K562 (cell line): Measurements from ENCODE around the gene CAPN2. TPM values are rescaled to one million over a fixed set of nuclear protein-coding genes. Genes with fewer than 3 reads are reported as not detected.
A peak's percentile ranks its signal among the peaks of the same experiment; 100 is the strongest.

Experiments
- ADNP ChIP-seq: fragments of 200-800 bp; sonication (Bioruptor generic); IDR thresholded peaks from 2 replicates; pipeline ENCODE4 v1.6.1; 2016; ENCODE audit warnings: missing genetic modification characterization, missing compliant biosample characterization
- COPS2 ChIP-seq: fragments of 450-650 bp; conservative IDR thresholded peaks from 2 replicates; pipeline ENCODE4 v1.6.1; 2016; ENCODE audit warnings: mild to moderate bottlenecking, moderate library complexity
- HNRNPL ChIP-seq: fragments of 200-400 bp; formaldehyde crosslinking; IDR thresholded peaks from 2 replicates; pipeline ENCODE4 v1.6.1; 2017; ENCODE audit warnings: low read depth, mild to moderate bottlenecking, low read length
- HOXB6 ChIP-seq: fragments of 250-450 bp; sonication (Bioruptor Pico); IDR thresholded peaks from 2 replicates; pipeline ENCODE4 v1.5.1; 2022; ENCODE audit warnings: mild to moderate bottlenecking, borderline replicate concordance
- ILF3 ChIP-seq: fragments of 450-650 bp; IDR thresholded peaks from 2 replicates; pipeline ENCODE4 v1.6.1; 2018; ENCODE audit warnings: antibody characterized with exemption, mild to moderate bottlenecking, moderate library complexity, borderline replicate concordance
- MEF2A ChIP-seq: IDR thresholded peaks from 2 replicates; pipeline ENCODE4 v1.6.1; 2011; ENCODE audit warnings: low read depth, mild to moderate bottlenecking, low read length, moderate library complexity; ENCODE audit not compliant: control insufficient read depth
- OTX1 ChIP-seq: fragments of 450-650 bp; formaldehyde crosslinking; IDR thresholded peaks from 2 replicates; pipeline ENCODE4 v1.4.0; 2022; ENCODE audit warnings: mild to moderate bottlenecking
- PRMT5 ChIP-seq: sonication (generic); formaldehyde crosslinking; IDR thresholded peaks from 2 replicates; pipeline ENCODE4 v1.5.0; 2020; ENCODE audit warnings: missing genetic modification reagents
- PYGO2 ChIP-seq: fragments of 450-650 bp; IDR thresholded peaks from 2 replicates; pipeline ENCODE4 v1.6.1; 2016; ENCODE audit warnings: mild to moderate bottlenecking, missing genetic modification characterization, moderate library complexity, missing compliant biosample characterization
- RBFOX2 ChIP-seq: fragments of 200-400 bp; formaldehyde crosslinking; IDR thresholded peaks from 2 replicates; pipeline ENCODE4 v1.6.1; 2017; ENCODE audit warnings: low read depth, mild to moderate bottlenecking, low read length, moderate library complexity
- SAFB ChIP-seq: fragments of 200-400 bp; formaldehyde crosslinking; IDR thresholded peaks from 2 replicates; pipeline ENCODE4 v1.6.1; 2017; ENCODE audit warnings: low read depth, low read length, borderline replicate concordance
- SMAD2 ChIP-seq: fragments of 150-350 bp; IDR thresholded peaks from 2 replicates; pipeline ENCODE4 v1.6.1; 2014; ENCODE audit warnings: low read depth, mild to moderate bottlenecking, low read length
- SMC3 ChIP-seq: conservative IDR thresholded peaks from 2 replicates; pipeline ENCODE4 v1.6.1; 2011; ENCODE audit warnings: low read depth, low read length, improper control_type of control experiment; ENCODE audit not compliant: insufficient read depth
- TBL1XR1 ChIP-seq, 2 experiments: IDR thresholded peaks; 2 replicates each; pipeline ENCODE4 v1.6.1; 2012; ENCODE audit warnings: improper control_type of control experiment in 2 of 2, low read length in 2 of 2, mild to moderate bottlenecking in 1 of 2
- ZBTB8A ChIP-seq: fragments of 450-650 bp; IDR thresholded peaks from 2 replicates; pipeline ENCODE4 v1.6.1; 2018; ENCODE audit warnings: mild to moderate bottlenecking, moderate library complexity; ENCODE audit not compliant: partially characterized antibody
- ZNF140 ChIP-seq: fragments of 250-450 bp; sonication (Bioruptor Pico); IDR thresholded peaks from 2 replicates; pipeline ENCODE4 v1.8.0; 2021; ENCODE audit warnings: moderate library complexity, mild to moderate bottlenecking, inconsistent platforms
- ZNF143 ChIP-seq: sonication (generic); formaldehyde crosslinking; IDR thresholded peaks from 2 replicates; pipeline ENCODE4 v1.9.0; 2022; ENCODE audit warnings: mild to moderate bottlenecking, missing genetic modification reagents
- polyA plus RNA-seq, 8 experiments: library from polyadenylated mRNA; depleted of rRNA in 4 of 8; stranded (reverse) in 5 of 8; unstranded in 3 of 8; fragments of >200 nt; fragmentation: Nextera tagmentation in 2 of 8; fragmentation: Illumina TruSeq in 1 of 8; extraction: Ambion mirVana in 2 of 8; extraction: Trizol in 1 of 8; gene quantifications; 2 replicates each; pipeline versions ENCODE4 v1.2.1 to v1.2.3, GENCODE V29; 2011 to 2014; ENCODE audit warnings: inconsistent platforms in 1 of 8, missing spikeins in 1 of 8
- total RNA-seq, 7 experiments: library from RNA; depleted of rRNA in 6 of 7; stranded (reverse); fragments of >200 nt in 6 of 7; fragmentation: Illumina TruSeq in 2 of 7; extraction: Trizol in 2 of 7; gene quantifications; 2 replicates each; pipeline versions ENCODE4 v1.2.1 to v1.2.3, GENCODE V29; 2011 to 2021; ENCODE audit warnings: low replicate concordance in 1 of 7
- TF ChIP-seq, protein P1 (sequence below): fragments of 450-650 bp; formaldehyde crosslinking; IDR thresholded peaks from 2 replicates; pipeline ENCODE4 v1.4.0; 2020; ENCODE audit warnings: mild to moderate bottlenecking, moderate library complexity
- TF ChIP-seq, protein P2 (sequence below): sonication (generic); IDR thresholded peaks from 2 replicates; pipeline ENCODE4 v1.6.1; 2016
- TF ChIP-seq, protein P3 (sequence below): fragments of 250-450 bp; sonication (Bioruptor Pico); IDR thresholded peaks from 2 replicates; pipeline ENCODE4 v1.4.0; 2020; ENCODE audit warnings: mild to moderate bottlenecking, moderate library complexity, borderline replicate concordance
- TF ChIP-seq, protein P4 (sequence below), 2 experiments: fragments of 450-650 bp; IDR thresholded peaks; 2 replicates each; pipeline ENCODE4 v1.6.1; 2016

Gene CAPN2
- total and polyA plus RNA-seq, 9 of the 15 experiments (the other 6 are each of a cell fraction or from before 2014, with no cell fraction given), result 24.6 to 157 (median 101) TPM

DNA sequence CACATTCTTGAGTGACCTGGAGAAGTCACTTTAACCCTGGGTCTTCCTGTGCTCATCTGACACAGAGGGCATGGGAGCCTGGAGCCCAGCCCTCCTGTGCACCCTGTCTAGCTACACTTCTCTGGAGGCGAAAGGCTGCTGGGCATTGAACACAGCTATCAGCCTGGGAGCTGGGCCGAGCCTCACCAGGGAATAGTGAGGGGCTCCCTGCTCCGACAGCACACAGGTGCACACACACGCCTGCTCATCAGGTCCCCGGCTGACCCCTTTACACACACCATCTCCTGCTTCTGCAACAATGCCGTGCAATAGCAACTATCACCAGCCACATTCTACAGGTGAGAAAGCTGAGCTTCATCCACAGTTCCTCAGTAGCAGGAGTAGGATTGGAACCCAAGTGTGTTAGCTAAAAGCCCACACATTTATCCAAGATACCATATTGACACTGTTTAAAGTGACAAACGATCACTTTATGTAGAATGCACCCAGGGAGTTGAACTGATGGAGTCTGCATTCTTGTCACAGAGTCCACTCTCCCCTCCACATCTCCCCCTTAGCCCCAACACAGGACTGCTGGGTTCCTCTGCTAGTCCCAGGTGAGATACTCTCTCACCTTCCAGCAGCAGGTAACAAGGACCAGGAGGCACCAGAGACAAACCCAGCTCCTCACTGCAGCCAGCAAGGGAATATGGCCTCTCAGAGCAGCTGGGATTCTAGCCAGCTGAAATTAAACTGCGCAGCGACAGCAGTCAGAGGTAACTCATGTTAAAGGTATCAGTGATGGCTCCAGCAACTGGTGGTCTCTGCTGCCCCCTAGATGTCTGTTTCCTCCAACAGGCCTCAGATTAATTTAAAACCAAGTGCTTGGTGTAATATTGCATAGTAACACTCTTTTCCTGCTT lies 28.5 kb upstream of the CAPN2 start (continued):
- TF ChIP-seq TBL1XR1 (IDR thresholded peaks at IDR 0.05; ENCODE audit: low read length in 2 of 2), result no peak
- TF ChIP-seq OTX1 (CRISPR knock-in tag), result no peak
- no peak for TF ChIP-seq ZNF143 (CRISPR knock-in tag)
- TF ChIP-seq, protein P1, sequence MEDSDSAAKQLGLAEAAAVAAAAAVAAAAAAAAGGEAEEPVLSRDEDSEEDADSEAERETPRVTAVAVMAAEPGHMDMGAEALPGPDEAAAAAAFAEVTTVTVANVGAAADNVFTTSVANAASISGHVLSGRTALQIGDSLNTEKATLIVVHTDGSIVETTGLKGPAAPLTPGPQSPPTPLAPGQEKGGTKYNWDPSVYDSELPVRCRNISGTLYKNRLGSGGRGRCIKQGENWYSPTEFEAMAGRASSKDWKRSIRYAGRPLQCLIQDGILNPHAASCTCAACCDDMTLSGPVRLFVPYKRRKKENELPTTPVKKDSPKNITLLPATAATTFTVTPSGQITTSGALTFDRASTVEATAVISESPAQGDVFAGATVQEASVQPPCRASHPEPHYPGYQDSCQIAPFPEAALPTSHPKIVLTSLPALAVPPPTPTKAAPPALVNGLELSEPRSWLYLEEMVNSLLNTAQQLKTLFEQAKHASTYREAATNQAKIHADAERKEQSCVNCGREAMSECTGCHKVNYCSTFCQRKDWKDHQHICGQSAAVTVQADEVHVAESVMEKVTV (CRISPR knock-in tag), result peak; percentile 85
- no peak for TF ChIP-seq PYGO2 (tag)
- TF ChIP-seq HNRNPL, result no peak
- TF ChIP-seq ZNF140 (CRISPR knock-in tag), result no peak
- TF ChIP-seq HOXB6, result no peak
- TF ChIP-seq, protein P2, sequence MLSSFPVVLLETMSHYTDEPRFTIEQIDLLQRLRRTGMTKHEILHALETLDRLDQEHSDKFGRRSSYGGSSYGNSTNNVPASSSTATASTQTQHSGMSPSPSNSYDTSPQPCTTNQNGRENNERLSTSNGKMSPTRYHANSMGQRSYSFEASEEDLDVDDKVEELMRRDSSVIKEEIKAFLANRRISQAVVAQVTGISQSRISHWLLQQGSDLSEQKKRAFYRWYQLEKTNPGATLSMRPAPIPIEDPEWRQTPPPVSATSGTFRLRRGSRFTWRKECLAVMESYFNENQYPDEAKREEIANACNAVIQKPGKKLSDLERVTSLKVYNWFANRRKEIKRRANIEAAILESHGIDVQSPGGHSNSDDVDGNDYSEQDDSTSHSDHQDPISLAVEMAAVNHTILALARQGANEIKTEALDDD, result no peak
- TF ChIP-seq ADNP (tag), result no peak
- TF ChIP-seq, protein P3, sequence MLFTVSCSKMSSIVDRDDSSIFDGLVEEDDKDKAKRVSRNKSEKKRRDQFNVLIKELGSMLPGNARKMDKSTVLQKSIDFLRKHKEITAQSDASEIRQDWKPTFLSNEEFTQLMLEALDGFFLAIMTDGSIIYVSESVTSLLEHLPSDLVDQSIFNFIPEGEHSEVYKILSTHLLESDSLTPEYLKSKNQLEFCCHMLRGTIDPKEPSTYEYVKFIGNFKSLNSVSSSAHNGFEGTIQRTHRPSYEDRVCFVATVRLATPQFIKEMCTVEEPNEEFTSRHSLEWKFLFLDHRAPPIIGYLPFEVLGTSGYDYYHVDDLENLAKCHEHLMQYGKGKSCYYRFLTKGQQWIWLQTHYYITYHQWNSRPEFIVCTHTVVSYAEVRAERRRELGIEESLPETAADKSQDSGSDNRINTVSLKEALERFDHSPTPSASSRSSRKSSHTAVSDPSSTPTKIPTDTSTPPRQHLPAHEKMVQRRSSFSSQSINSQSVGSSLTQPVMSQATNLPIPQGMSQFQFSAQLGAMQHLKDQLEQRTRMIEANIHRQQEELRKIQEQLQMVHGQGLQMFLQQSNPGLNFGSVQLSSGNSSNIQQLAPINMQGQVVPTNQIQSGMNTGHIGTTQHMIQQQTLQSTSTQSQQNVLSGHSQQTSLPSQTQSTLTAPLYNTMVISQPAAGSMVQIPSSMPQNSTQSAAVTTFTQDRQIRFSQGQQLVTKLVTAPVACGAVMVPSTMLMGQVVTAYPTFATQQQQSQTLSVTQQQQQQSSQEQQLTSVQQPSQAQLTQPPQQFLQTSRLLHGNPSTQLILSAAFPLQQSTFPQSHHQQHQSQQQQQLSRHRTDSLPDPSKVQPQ (CRISPR knock-in tag), result no peak
- TF ChIP-seq RBFOX2, result no peak
- no peak for TF ChIP-seq ZBTB8A
- TF ChIP-seq SAFB, result no peak
- TF ChIP-seq, protein P4, sequence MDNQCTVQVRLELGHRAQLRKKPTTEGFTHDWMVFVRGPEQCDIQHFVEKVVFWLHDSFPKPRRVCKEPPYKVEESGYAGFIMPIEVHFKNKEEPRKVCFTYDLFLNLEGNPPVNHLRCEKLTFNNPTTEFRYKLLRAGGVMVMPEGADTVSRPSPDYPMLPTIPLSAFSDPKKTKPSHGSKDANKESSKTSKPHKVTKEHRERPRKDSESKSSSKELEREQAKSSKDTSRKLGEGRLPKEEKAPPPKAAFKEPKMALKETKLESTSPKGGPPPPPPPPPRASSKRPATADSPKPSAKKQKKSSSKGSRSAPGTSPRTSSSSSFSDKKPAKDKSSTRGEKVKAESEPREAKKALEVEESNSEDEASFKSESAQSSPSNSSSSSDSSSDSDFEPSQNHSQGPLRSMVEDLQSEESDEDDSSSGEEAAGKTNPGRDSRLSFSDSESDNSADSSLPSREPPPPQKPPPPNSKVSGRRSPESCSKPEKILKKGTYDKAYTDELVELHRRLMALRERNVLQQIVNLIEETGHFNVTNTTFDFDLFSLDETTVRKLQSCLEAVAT (IDR thresholded peaks at IDR 0.05), result no peak
- TF ChIP-seq SMAD2, result no peak
- no peak for TF ChIP-seq COPS2
- TF ChIP-seq SMC3, result peak; percentile 88
- TF ChIP-seq ILF3, result no peak
- no peak for TF ChIP-seq PRMT5 (CRISPR knock-in tag)
- TF ChIP-seq MEF2A, result no peak
